Neural cell (in vitro differentiated cells): ENCODE data around the gene TMEM44. TPM values are rescaled to one million over a fixed set of nuclear protein-coding genes. Genes with fewer than 3 reads are reported as not detected.

Source experiments
- H2AFZ ChIP-seq: fragments of 200-600, 300-800 bp; sonication (generic), shearing (Covaris generic); 2 replicates; pipeline ENCODE4 v1.6.0; 2014; ENCODE audit warnings: low read depth, mild to moderate bottlenecking, antibody characterized with exemption, low read length, moderate library complexity
- H3F3A ChIP-seq: fragments of 200-600 bp; shearing (Covaris generic); 2 replicates; pipeline ENCODE4 v1.6.1; 2016; ENCODE audit warnings: mild to moderate bottlenecking, moderate library complexity, mixed read lengths, antibody characterized with exemption, low read length; ENCODE audit not compliant: insufficient read depth, poor library complexity, severe bottlenecking
- H3K27ac ChIP-seq: fragments of 200-600, 300-800 bp; sonication (generic), shearing (Covaris generic); 2 replicates; pipeline ENCODE4 v1.5.1; 2014; ENCODE audit warnings: mild to moderate bottlenecking, low read length, moderate library complexity
- H3K27me3 ChIP-seq: fragments of 300-800, 200-600 bp; sonication (generic), shearing (Covaris generic); 2 replicates; pipeline ENCODE4 v1.6.0; 2014; ENCODE audit warnings: mild to moderate bottlenecking, low read depth, low read length, moderate library complexity; ENCODE audit not compliant: insufficient read depth
- H3K36me3 ChIP-seq: fragments of 300-800, 200-600 bp; sonication (generic), shearing (Covaris generic); 2 replicates; pipeline ENCODE4 v1.5.1; 2014; ENCODE audit warnings: mild to moderate bottlenecking, antibody characterized with exemption, low read length, moderate library complexity; ENCODE audit not compliant: insufficient read depth
- H3K4me2 ChIP-seq: fragments of 300-800, 200-600 bp; sonication (generic), shearing (Covaris generic); 2 replicates; pipeline ENCODE4 v1.6.0; 2014; ENCODE audit warnings: mild to moderate bottlenecking, low read length
- H3K4me3 ChIP-seq: fragments of 300-800, 200-600 bp; sonication (generic), shearing (Covaris generic); 2 replicates; pipeline ENCODE4 v1.5.1; 2014; ENCODE audit warnings: mild to moderate bottlenecking, low read length, moderate library complexity
- H3K79me2 ChIP-seq: fragments of 200-600 bp; shearing (Covaris generic); replicated peaks from 2 replicates; pipeline ENCODE4 v1.6.0; 2014; ENCODE audit warnings: mild to moderate bottlenecking, low read length, moderate library complexity; ENCODE audit not compliant: insufficient read depth
- H3K9ac ChIP-seq: fragments of 300-800, 200-600 bp; sonication (generic), shearing (Covaris generic); 2 replicates; pipeline ENCODE4 v1.6.1; 2016; ENCODE audit warnings: mild to moderate bottlenecking, low read length, mixed read lengths
- H3K9me2 ChIP-seq: fragments of 200-600 bp; shearing (Covaris generic); 2 replicates; pipeline ENCODE4 v1.6.1; 2016; ENCODE audit warnings: mild to moderate bottlenecking, low read length, mixed read lengths; ENCODE audit not compliant: insufficient read depth
- H3K9me3 ChIP-seq: fragments of 200-600, 300-800 bp; sonication (generic), shearing (Covaris generic); 2 replicates; pipeline ENCODE4 v1.6.1; 2016; ENCODE audit warnings: mild to moderate bottlenecking, mixed run types, low read length, moderate library complexity, mixed read lengths
- H4K20me1 ChIP-seq: fragments of 200-600 bp; shearing (Covaris generic); 2 replicates; pipeline ENCODE4 v1.6.1; 2016; ENCODE audit warnings: mild to moderate bottlenecking, mixed run types; ENCODE audit not compliant: insufficient read depth
- EP300 ChIP-seq: fragments of 450-650 bp; conservative IDR thresholded peaks from 2 replicates; pipeline ENCODE4 v1.6.1; 2014; ENCODE audit warnings: antibody characterized with exemption, mild to moderate bottlenecking, moderate library complexity; ENCODE audit not compliant: poor library complexity, severe bottlenecking
- EZH2 ChIP-seq: fragments of 200-600, 300-800 bp; shearing (Covaris generic), sonication (generic); IDR thresholded peaks from 2 replicates; pipeline ENCODE4 v1.6.1; 2014; ENCODE audit warnings: antibody characterized with exemption, low read length, borderline replicate concordance, mild to moderate bottlenecking; ENCODE audit not compliant: insufficient read depth, poor library complexity, severe bottlenecking
- MXI1 ChIP-seq: fragments of 450-650 bp; conservative IDR thresholded peaks from 2 replicates; pipeline ENCODE4 v1.6.1; 2014; ENCODE audit warnings: antibody characterized with exemption, mild to moderate bottlenecking; ENCODE audit not compliant: poor library complexity, severe bottlenecking
- POLR2AphosphoS5 ChIP-seq: IDR thresholded peaks from 2 replicates; pipeline ENCODE4 v1.6.1; 2012
- RAD21 ChIP-seq: fragments of 450-650 bp; conservative IDR thresholded peaks from 2 replicates; pipeline ENCODE4 v1.6.1; 2014; ENCODE audit warnings: antibody characterized with exemption, mild to moderate bottlenecking, moderate library complexity
- SMC3 ChIP-seq: fragments of 450-650 bp; conservative IDR thresholded peaks from 2 replicates; pipeline ENCODE4 v1.6.1; 2014; ENCODE audit warnings: antibody characterized with exemption, mild to moderate bottlenecking, moderate library complexity; ENCODE audit not compliant: poor library complexity
- TAF1 ChIP-seq: IDR thresholded peaks from 2 replicates; pipeline ENCODE4 v1.6.1; 2012; ENCODE audit warnings: low read depth
- polyA plus RNA-seq: library from polyadenylated mRNA; depleted of rRNA; stranded (reverse); fragments of >200 nt; gene quantifications from 2 replicates; pipeline ENCODE4 v1.2.3, GENCODE V29; 2014
- TF ChIP-seq, protein P1 (sequence below): fragments of 450-650 bp; IDR thresholded peaks from 2 replicates; pipeline ENCODE4 v1.5.1; 2014; ENCODE audit warnings: antibody characterized with exemption, mild to moderate bottlenecking, moderate library complexity; ENCODE audit not compliant: poor library complexity, severe bottlenecking
- TF ChIP-seq, protein P2 (sequence below): IDR thresholded peaks from 2 replicates; pipeline ENCODE4 v1.6.1; 2012; ENCODE audit warnings: borderline replicate concordance

The TMEM44 gene
- polyA plus RNA-seq, 1 donor from 2014 or later: 40.6 TPM

DNA sequence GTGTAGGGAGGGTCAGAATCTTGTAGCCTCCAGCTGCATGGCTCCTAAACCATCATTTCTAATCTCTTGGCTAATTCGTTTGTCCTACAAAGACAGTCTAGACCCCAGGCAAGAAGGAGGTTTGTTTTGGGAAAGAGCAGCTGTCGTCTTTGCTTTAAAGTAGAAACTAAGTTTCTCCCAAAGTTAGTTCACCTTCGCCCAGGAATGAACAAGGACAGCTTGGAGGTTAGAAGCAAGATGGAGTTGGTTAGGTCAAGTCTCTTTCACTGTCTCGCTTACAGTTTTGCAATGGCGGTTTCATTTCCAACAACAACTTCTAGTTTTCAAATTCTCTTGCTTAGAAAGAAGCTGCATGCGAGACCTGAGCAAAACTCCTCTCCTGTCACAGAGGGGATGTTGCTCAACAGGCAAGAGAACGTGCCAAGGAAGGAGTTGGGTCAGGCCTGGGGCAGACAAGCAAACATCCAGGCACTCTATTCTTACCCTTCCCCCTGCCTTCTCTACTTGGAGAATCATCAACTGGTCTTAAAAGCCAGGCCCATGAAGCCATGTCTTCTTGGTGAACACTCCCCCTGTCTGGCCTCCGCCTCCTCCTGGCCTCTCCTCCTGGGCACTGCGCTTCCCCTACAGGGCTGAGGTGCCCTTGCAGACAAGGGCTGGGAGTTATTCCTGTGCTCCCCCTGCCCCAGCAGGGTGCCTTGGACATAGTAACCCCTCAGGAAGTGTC, 57.6 kb downstream of the TMEM44 start:
- Histone ChIP-seq H3K9ac (no peak overlapping the region), H4K20me1 (no peaks in the 10 kb centered on the region), H3K36me3 (no peaks in the 10 kb centered on the region), H3K79me2 (no peaks in the 10 kb centered on the region), H3K4me2 (no peak overlapping the region), H3K27me3 (no peaks in the 10 kb centered on the region), H3F3A (no peaks in the 10 kb centered on the region), H3K9me3 (no peaks in the 10 kb centered on the region), H3K27ac (no peak overlapping the region), H2AFZ (no peak overlapping the region), H3K9me2 (no peaks in the 10 kb centered on the region), H3K4me3 (no peak overlapping the region)
- TF ChIP-seq, protein P1, sequence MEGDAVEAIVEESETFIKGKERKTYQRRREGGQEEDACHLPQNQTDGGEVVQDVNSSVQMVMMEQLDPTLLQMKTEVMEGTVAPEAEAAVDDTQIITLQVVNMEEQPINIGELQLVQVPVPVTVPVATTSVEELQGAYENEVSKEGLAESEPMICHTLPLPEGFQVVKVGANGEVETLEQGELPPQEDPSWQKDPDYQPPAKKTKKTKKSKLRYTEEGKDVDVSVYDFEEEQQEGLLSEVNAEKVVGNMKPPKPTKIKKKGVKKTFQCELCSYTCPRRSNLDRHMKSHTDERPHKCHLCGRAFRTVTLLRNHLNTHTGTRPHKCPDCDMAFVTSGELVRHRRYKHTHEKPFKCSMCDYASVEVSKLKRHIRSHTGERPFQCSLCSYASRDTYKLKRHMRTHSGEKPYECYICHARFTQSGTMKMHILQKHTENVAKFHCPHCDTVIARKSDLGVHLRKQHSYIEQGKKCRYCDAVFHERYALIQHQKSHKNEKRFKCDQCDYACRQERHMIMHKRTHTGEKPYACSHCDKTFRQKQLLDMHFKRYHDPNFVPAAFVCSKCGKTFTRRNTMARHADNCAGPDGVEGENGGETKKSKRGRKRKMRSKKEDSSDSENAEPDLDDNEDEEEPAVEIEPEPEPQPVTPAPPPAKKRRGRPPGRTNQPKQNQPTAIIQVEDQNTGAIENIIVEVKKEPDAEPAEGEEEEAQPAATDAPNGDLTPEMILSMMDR: no peak
- no peak for TF ChIP-seq RAD21
- TF ChIP-seq EZH2: no peak
- TF ChIP-seq SMC3: no peak
- TF ChIP-seq, protein P2, sequence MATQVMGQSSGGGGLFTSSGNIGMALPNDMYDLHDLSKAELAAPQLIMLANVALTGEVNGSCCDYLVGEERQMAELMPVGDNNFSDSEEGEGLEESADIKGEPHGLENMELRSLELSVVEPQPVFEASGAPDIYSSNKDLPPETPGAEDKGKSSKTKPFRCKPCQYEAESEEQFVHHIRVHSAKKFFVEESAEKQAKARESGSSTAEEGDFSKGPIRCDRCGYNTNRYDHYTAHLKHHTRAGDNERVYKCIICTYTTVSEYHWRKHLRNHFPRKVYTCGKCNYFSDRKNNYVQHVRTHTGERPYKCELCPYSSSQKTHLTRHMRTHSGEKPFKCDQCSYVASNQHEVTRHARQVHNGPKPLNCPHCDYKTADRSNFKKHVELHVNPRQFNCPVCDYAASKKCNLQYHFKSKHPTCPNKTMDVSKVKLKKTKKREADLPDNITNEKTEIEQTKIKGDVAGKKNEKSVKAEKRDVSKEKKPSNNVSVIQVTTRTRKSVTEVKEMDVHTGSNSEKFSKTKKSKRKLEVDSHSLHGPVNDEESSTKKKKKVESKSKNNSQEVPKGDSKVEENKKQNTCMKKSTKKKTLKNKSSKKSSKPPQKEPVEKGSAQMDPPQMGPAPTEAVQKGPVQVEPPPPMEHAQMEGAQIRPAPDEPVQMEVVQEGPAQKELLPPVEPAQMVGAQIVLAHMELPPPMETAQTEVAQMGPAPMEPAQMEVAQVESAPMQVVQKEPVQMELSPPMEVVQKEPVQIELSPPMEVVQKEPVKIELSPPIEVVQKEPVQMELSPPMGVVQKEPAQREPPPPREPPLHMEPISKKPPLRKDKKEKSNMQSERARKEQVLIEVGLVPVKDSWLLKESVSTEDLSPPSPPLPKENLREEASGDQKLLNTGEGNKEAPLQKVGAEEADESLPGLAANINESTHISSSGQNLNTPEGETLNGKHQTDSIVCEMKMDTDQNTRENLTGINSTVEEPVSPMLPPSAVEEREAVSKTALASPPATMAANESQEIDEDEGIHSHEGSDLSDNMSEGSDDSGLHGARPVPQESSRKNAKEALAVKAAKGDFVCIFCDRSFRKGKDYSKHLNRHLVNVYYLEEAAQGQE: no peak
- TF ChIP-seq POLR2AphosphoS5: no peak
- TF ChIP-seq TAF1: no peak
- no peak for TF ChIP-seq MXI1
- TF ChIP-seq EP300: no peak

DNA sequence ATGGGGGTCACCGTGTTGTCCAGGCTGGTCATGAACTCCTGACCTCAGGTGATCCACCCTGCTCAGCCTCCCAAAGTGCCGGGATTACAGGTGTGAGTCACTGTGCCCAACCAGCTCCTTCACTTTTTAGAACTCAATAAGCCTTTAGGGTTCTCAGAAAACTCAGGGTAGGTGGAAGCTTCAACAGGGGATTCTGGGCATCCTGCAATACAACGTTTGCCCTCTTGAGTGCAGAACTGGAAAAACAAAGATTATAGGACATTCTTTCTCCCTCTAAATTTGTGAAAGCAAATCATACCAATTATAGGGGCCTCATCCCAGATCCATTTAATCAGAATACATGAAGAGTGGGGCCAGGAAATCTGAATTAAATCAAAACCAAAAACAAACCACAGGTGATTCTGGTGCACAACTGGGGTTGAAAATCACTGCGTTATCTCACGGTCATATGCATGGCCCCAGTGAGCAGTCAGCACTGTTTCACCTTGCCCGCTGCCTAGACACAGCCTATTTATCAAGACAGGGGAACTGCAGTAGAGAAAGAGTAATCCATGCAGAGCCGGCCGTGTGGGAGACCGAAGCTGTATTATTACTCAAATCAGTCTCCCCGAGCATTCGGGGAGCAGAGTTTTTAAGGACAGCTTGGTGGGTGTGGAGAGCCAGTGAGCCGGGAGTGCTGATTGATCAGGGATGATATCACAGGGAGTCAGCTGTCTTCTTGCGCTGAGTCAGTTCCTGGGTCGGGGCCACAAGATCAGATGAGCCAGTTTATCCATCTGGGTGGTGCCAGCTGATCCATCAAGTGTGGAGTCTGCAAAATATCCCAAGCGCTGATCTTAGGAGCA, 58.4 kb downstream of the TMEM44 start:
- Histone ChIP-seq H3K79me2 (no peaks in the 10 kb centered on the region), H3K4me2 (no peak overlapping the region), H3K9ac (no peak overlapping the region), H3K9me3 (no peaks in the 10 kb centered on the region), H3K27me3 (no peaks in the 10 kb centered on the region), H3K36me3 (no peaks in the 10 kb centered on the region), H3K4me3 (no peak overlapping the region), H4K20me1 (no peaks in the 10 kb centered on the region), H3K9me2 (no peaks in the 10 kb centered on the region), H3K27ac (no peak overlapping the region), H2AFZ (no peak overlapping the region), H3F3A (no peaks in the 10 kb centered on the region)
- TF ChIP-seq MXI1: no peak
- TF ChIP-seq RAD21: no peak
- TF ChIP-seq, protein P2: no peak
- TF ChIP-seq, protein P1: no peak
